OCI-LY3 (cell line): ENCODE results near the gene FNIP2.

Source experiments
- CTCF ChIP-seq: fragments of 200-600, 300-600 bp; sonication (generic); IDR thresholded peaks from 2 replicates; pipeline ENCODE4 v1.5.1; 2014; ENCODE audit warnings: antibody characterized with exemption, low read length, low read depth
- EZH2phosphoT487 ChIP-seq: fragments of 200-600 bp; shearing (Covaris generic); IDR thresholded peaks from 2 replicates; pipeline ENCODE4 v1.6.1; 2018; ENCODE audit warnings: antibody characterized with exemption, mixed run types, low read depth

GRCh38 chr4:158819942-158820786 lies 51.3 kb downstream of the FNIP2 start:
- TF ChIP-seq CTCF (no peak), EZH2phosphoT487 (no peak)
